Measurements from ENCODE around the gene ETS1. TPM values are rescaled to one million over a fixed set of nuclear protein-coding genes. Genes with fewer than 3 reads are reported as not detected.

Gene ETS1
- total and polyA plus RNA-seq, 2 experiments from 2014 or later, result 1.7 to 10.2 TPM

- peak in 1 of 2 donors; percentile 88 for DNase-seq (ENCODE audit: low read depth in 1 of 2, low spot score in 1 of 2)
- no peaks in the 10 kb centered on the region for H3K27me3 ChIP-seq
- no peak overlapping the region for H3K4me3 ChIP-seq
- peaks cover 37% of the 10 kb centered on the region for H3K4me1 ChIP-seq (ENCODE audit: low read depth)
- TF ChIP-seq CTCF (IDR thresholded peaks at IDR 0.05; ENCODE audit: low read depth, low read length), result no peak
- H3K27ac ChIP-seq, result no peak overlapping the region
- no peaks in the 10 kb centered on the region for H3K9me3 ChIP-seq (ENCODE audit: low read depth)
- no peaks in the 10 kb centered on the region for H3K36me3 ChIP-seq
Observed at GRCh38 chr11:128417607-128418324, 169.6 kb downstream of the ETS1 start.

GRCh38 chr11:128416976-128417375 is 170.4 kb downstream of the ETS1 start:
- peaks cover 32% of the 10 kb centered on the region for H3K4me1 ChIP-seq (ENCODE audit: low read depth)
- DNase-seq (ENCODE audit: low read depth in 1 of 2, low spot score in 1 of 2), result no peak
- H3K4me3 ChIP-seq, result no peak overlapping the region
- no peak for TF ChIP-seq CTCF (IDR thresholded peaks at IDR 0.05; ENCODE audit: low read depth, low read length)
- H3K36me3 ChIP-seq, result no peaks in the 10 kb centered on the region
- H3K27ac ChIP-seq, result no peak overlapping the region
- no peaks in the 10 kb centered on the region for H3K27me3 ChIP-seq
- H3K9me3 ChIP-seq (ENCODE audit: low read depth), result no peaks in the 10 kb centered on the region

GRCh38 chr11:128415539-128415938 is 171.8 kb downstream of the ETS1 start:
- Histone ChIP-seq H3K27ac (no peak overlapping the region), H3K27me3 (no peaks in the 10 kb centered on the region), H3K9me3 (ENCODE audit: low read depth) (no peaks in the 10 kb centered on the region), H3K36me3 (no peaks in the 10 kb centered on the region), H3K4me1 (ENCODE audit: low read depth) (peaks cover 19% of the 10 kb centered on the region), H3K4me3 (no peak overlapping the region)
- TF ChIP-seq CTCF (IDR thresholded peaks at IDR 0.05; ENCODE audit: low read depth, low read length), result no peak
- DNase-seq (ENCODE audit: low read depth in 1 of 2, low spot score in 1 of 2), result no peak

GRCh38 chr11:128412847-128413791 is 174.2 kb downstream of the ETS1 start:
- no peak overlapping the region for H3K27ac ChIP-seq
- H3K36me3 ChIP-seq, result no peaks in the 10 kb centered on the region
- no peak for DNase-seq (ENCODE audit: low read depth in 1 of 2, low spot score in 1 of 2)
- H3K4me1 ChIP-seq (ENCODE audit: low read depth), result peaks cover 21% of the 10 kb centered on the region
- no peak overlapping the region for H3K4me3 ChIP-seq
- no peak for TF ChIP-seq CTCF (IDR thresholded peaks at IDR 0.05; ENCODE audit: low read depth, low read length)
- no peaks in the 10 kb centered on the region for H3K9me3 ChIP-seq (ENCODE audit: low read depth)
- H3K27me3 ChIP-seq, result no peaks in the 10 kb centered on the region

GRCh38 chr11:128411812-128412211 is 175.5 kb downstream of the ETS1 start:
- no peak overlapping the region for H3K27ac ChIP-seq
- H3K27me3 ChIP-seq, result no peaks in the 10 kb centered on the region
- DNase-seq (ENCODE audit: low read depth in 1 of 2, low spot score in 1 of 2), result no peak

More at GRCh38 chr11:128411812-128412211, 175.5 kb downstream of the ETS1 start:
- Histone ChIP-seq H3K4me3 (no peak overlapping the region), H3K4me1 (ENCODE audit: low read depth) (peaks cover 15% of the 10 kb centered on the region), H3K36me3 (no peaks in the 10 kb centered on the region), H3K9me3 (ENCODE audit: low read depth) (no peaks in the 10 kb centered on the region)
- no peak for TF ChIP-seq CTCF (IDR thresholded peaks at IDR 0.05; ENCODE audit: low read depth, low read length)
